WTC11 (cell line): Measurements from ENCODE around the gene PRIM1.

Source experiments
- CTCF ChIP-seq: fragments of 200-600 bp; IDR thresholded peaks from 2 replicates; pipeline ENCODE4 v1.8.0; 2022; ENCODE audit warnings: antibody characterized with exemption
- E2F1 ChIP-seq: sonication (generic); formaldehyde crosslinking; IDR thresholded peaks from 2 replicates; pipeline ENCODE4 v1.8.0; 2022; ENCODE audit warnings: mild to moderate bottlenecking, missing genetic modification reagents
- KAT7 ChIP-seq: sonication (generic); formaldehyde crosslinking; IDR thresholded peaks from 2 replicates; pipeline ENCODE4 v1.8.1; 2023; ENCODE audit warnings: missing genetic modification reagents, mild to moderate bottlenecking, borderline replicate concordance
- MLX ChIP-seq: sonication (generic); formaldehyde crosslinking; IDR thresholded peaks from 2 replicates; pipeline ENCODE4 v1.8.1; 2023; ENCODE audit warnings: mild to moderate bottlenecking, missing genetic modification reagents, moderate library complexity
- NFATC4 ChIP-seq: fragments of 250-450 bp; sonication (Bioruptor Pico); IDR thresholded peaks from 2 replicates; pipeline ENCODE4 v1.9.0; 2021; ENCODE audit warnings: mild to moderate bottlenecking
- NR2C2 ChIP-seq: sonication (generic); formaldehyde crosslinking; IDR thresholded peaks from 2 replicates; pipeline ENCODE4 v1.8.0; 2022; ENCODE audit warnings: mild to moderate bottlenecking, missing genetic modification reagents
- ZNF219 ChIP-seq: sonication (generic); formaldehyde crosslinking; IDR thresholded peaks from 2 replicates; pipeline ENCODE4 v1.8.0; 2023; ENCODE audit warnings: missing genetic modification reagents, mild to moderate bottlenecking, borderline replicate concordance
- TF ChIP-seq, protein P1 (sequence below): sonication (generic); formaldehyde crosslinking; IDR thresholded peaks from 2 replicates; pipeline ENCODE4 v1.8.0; 2022; ENCODE audit warnings: mild to moderate bottlenecking, missing genetic modification reagents
- TF ChIP-seq, protein P2 (sequence below): sonication (generic); formaldehyde crosslinking; IDR thresholded peaks from 2 replicates; pipeline ENCODE4 v1.8.1; 2023; ENCODE audit warnings: mild to moderate bottlenecking, missing genetic modification reagents

DNA sequence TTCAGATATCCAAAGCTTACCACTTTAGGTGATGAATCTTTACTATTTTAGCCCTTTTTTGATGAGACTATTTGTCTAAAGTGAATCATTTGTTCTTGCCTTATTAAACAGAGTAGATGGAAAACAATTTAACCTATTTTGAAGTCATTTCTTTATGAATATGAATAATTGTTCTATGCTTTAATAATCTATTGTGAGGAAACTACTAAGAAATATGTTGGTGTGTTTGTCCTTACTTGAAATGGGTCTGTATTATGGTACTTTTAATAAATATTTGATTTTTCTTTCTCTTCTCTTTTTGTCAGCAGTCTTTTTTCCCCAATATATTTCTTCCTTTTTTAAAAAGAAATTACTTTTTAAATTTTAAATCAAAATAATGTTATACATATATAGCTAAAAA, 35.4 kb upstream of the PRIM1 start:
- TF ChIP-seq, protein P1, sequence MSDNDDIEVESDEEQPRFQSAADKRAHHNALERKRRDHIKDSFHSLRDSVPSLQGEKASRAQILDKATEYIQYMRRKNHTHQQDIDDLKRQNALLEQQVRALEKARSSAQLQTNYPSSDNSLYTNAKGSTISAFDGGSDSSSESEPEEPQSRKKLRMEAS (CRISPR knock-in tag): no peak
- TF ChIP-seq NFATC4 (no peak), KAT7 (CRISPR knock-in tag) (no peak), ZNF219 (CRISPR knock-in tag) (no peak), NR2C2 (CRISPR knock-in tag) (no peak), MLX (CRISPR knock-in tag) (no peak), CTCF (no peak), E2F1 (no peak)
- TF ChIP-seq, protein P2, sequence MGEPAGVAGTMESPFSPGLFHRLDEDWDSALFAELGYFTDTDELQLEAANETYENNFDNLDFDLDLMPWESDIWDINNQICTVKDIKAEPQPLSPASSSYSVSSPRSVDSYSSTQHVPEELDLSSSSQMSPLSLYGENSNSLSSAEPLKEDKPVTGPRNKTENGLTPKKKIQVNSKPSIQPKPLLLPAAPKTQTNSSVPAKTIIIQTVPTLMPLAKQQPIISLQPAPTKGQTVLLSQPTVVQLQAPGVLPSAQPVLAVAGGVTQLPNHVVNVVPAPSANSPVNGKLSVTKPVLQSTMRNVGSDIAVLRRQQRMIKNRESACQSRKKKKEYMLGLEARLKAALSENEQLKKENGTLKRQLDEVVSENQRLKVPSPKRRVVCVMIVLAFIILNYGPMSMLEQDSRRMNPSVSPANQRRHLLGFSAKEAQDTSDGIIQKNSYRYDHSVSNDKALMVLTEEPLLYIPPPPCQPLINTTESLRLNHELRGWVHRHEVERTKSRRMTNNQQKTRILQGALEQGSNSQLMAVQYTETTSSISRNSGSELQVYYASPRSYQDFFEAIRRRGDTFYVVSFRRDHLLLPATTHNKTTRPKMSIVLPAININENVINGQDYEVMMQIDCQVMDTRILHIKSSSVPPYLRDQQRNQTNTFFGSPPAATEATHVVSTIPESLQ (CRISPR knock-in tag): no peak
